Measurements from ENCODE around the gene MAN1C1.

MAN1C1 gene

DNA sequence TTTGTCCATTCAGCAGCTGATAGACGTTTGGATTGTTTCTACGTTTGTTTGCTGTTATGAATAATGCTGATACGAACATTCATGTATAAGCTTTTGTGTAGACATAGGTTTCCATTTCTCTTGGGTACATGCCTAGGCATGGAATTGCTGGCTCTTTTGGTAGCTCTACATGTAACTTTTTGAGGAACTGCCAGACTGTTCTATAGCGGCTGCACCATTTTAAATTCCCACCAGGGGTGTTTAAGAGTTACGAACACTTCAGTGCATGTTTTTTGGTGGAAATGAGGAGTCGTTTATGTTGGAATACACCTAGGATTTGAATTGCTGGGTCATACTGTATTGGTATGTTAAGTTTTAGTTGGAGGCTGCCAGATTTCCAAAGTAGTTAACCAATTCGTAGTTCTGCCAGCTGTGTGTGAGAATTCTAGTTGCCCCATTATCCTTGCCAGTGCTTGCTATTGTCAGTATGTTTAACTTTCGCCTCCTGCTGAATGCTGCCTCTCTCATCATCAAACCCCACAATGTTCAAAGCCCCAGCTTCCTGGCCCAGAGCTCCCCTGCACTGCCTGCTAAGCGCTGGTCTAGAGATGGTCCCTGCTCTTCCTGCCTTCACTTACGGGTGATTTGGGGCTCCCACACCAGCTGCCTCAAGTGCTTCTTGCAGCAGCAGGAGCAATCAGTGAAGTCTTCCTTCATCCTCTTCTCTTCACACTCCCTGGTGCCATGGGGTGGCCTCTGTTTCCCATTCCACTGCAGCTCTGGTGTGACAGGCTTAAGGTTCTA lies 81.0 kb downstream of the MAN1C1 start:
- TF ChIP-seq TOX (CRISPR knock-in tag; IDR thresholded peaks at IDR 0.05; ENCODE audit: borderline replicate concordance) (no peak), BACH2 (CRISPR knock-in tag; IDR thresholded peaks at IDR 0.05; ENCODE audit: borderline replicate concordance) (no peak), ISL1 (CRISPR knock-in tag; IDR thresholded peaks at IDR 0.05) (no peak), SNAI2 (CRISPR knock-in tag; IDR thresholded peaks at IDR 0.05) (no peak), CSDC2 (CRISPR knock-in tag; IDR thresholded peaks at IDR 0.05) (no peak), PPARA (CRISPR knock-in tag; IDR thresholded peaks at IDR 0.05; ENCODE audit: borderline replicate concordance) (no peak), ZC3H10 (CRISPR knock-in tag; IDR thresholded peaks at IDR 0.05) (no peak), ZNF70 (CRISPR knock-in tag; IDR thresholded peaks at IDR 0.05) (no peak), ZNF8 (CRISPR knock-in tag; IDR thresholded peaks at IDR 0.05) (no peak), GLIS3 (CRISPR knock-in tag; IDR thresholded peaks at IDR 0.05) (no peak), ZNF565 (CRISPR knock-in tag; conservative IDR thresholded peaks at IDR 0.05; ENCODE audit: low read depth) (no peak), OSR1 (CRISPR knock-in tag; IDR thresholded peaks at IDR 0.05) (no peak), ESRRG (CRISPR knock-in tag; IDR thresholded peaks at IDR 0.05) (no peak), ZFP3 (CRISPR knock-in tag; IDR thresholded peaks at IDR 0.05) (no peak), ZFP30 (CRISPR knock-in tag; IDR thresholded peaks at IDR 0.05) (no peak)
- TF ChIP-seq, protein P1, sequence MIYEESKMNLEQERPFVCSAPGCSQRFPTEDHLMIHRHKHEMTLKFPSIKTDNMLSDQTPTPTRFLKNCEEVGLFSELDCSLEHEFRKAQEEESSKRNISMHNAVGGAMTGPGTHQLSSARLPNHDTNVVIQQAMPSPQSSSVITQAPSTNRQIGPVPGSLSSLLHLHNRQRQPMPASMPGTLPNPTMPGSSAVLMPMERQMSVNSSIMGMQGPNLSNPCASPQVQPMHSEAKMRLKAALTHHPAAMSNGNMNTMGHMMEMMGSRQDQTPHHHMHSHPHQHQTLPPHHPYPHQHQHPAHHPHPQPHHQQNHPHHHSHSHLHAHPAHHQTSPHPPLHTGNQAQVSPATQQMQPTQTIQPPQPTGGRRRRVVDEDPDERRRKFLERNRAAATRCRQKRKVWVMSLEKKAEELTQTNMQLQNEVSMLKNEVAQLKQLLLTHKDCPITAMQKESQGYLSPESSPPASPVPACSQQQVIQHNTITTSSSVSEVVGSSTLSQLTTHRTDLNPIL (CRISPR knock-in tag; IDR thresholded peaks at IDR 0.05; ENCODE audit: low read depth) = no peak
- TF ChIP-seq, protein P2, sequence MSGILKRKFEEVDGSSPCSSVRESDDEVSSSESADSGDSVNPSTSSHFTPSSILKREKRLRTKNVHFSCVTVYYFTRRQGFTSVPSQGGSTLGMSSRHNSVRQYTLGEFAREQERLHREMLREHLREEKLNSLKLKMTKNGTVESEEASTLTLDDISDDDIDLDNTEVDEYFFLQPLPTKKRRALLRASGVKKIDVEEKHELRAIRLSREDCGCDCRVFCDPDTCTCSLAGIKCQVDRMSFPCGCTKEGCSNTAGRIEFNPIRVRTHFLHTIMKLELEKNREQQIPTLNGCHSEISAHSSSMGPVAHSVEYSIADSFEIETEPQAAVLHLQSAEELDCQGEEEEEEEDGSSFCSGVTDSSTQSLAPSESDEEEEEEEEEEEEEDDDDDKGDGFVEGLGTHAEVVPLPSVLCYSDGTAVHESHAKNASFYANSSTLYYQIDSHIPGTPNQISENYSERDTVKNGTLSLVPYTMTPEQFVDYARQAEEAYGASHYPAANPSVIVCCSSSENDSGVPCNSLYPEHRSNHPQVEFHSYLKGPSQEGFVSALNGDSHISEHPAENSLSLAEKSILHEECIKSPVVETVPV (CRISPR knock-in tag; IDR thresholded peaks at IDR 0.05) = no peak
- TF ChIP-seq, protein P3, sequence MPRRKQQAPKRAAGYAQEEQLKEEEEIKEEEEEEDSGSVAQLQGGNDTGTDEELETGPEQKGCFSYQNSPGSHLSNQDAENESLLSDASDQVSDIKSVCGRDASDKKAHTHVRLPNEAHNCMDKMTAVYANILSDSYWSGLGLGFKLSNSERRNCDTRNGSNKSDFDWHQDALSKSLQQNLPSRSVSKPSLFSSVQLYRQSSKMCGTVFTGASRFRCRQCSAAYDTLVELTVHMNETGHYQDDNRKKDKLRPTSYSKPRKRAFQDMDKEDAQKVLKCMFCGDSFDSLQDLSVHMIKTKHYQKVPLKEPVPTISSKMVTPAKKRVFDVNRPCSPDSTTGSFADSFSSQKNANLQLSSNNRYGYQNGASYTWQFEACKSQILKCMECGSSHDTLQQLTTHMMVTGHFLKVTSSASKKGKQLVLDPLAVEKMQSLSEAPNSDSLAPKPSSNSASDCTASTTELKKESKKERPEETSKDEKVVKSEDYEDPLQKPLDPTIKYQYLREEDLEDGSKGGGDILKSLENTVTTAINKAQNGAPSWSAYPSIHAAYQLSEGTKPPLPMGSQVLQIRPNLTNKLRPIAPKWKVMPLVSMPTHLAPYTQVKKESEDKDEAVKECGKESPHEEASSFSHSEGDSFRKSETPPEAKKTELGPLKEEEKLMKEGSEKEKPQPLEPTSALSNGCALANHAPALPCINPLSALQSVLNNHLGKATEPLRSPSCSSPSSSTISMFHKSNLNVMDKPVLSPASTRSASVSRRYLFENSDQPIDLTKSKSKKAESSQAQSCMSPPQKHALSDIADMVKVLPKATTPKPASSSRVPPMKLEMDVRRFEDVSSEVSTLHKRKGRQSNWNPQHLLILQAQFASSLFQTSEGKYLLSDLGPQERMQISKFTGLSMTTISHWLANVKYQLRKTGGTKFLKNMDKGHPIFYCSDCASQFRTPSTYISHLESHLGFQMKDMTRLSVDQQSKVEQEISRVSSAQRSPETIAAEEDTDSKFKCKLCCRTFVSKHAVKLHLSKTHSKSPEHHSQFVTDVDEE (CRISPR knock-in tag; IDR thresholded peaks at IDR 0.05) = no peak
- no peak for ATAC-seq

DNA sequence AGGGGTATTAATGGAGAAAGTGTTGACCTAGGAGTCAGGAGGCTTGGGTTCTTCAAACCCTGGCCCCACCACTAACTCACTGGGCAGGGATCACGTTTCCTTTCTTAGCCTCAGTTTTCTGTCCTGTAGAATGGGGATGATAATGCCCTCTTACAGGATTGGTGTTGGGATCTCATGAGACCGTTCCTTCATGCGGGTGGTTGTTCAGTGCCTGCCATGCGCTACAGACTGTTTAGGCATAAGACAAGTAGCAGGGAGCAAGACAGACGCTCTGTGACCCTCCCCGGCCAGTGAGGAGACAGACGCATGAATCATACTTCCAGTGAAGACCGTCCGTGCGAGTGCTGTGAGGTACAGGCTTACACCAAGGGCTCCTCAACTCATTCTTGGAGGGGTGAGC lies 81.7 kb downstream of the MAN1C1 start:
- no peak for ATAC-seq

More for the DNA sequence above, 81.7 kb downstream of the MAN1C1 start:
- TF ChIP-seq RARB (CRISPR knock-in tag; IDR thresholded peaks at IDR 0.05) = no peak
- TF ChIP-seq, protein P4, sequence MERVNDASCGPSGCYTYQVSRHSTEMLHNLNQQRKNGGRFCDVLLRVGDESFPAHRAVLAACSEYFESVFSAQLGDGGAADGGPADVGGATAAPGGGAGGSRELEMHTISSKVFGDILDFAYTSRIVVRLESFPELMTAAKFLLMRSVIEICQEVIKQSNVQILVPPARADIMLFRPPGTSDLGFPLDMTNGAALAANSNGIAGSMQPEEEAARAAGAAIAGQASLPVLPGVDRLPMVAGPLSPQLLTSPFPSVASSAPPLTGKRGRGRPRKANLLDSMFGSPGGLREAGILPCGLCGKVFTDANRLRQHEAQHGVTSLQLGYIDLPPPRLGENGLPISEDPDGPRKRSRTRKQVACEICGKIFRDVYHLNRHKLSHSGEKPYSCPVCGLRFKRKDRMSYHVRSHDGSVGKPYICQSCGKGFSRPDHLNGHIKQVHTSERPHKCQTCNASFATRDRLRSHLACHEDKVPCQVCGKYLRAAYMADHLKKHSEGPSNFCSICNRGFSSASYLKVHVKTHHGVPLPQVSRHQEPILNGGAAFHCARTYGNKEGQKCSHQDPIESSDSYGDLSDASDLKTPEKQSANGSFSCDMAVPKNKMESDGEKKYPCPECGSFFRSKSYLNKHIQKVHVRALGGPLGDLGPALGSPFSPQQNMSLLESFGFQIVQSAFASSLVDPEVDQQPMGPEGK (CRISPR knock-in tag; IDR thresholded peaks at IDR 0.05; ENCODE audit: borderline replicate concordance) = no peak
- TF ChIP-seq, protein P5, sequence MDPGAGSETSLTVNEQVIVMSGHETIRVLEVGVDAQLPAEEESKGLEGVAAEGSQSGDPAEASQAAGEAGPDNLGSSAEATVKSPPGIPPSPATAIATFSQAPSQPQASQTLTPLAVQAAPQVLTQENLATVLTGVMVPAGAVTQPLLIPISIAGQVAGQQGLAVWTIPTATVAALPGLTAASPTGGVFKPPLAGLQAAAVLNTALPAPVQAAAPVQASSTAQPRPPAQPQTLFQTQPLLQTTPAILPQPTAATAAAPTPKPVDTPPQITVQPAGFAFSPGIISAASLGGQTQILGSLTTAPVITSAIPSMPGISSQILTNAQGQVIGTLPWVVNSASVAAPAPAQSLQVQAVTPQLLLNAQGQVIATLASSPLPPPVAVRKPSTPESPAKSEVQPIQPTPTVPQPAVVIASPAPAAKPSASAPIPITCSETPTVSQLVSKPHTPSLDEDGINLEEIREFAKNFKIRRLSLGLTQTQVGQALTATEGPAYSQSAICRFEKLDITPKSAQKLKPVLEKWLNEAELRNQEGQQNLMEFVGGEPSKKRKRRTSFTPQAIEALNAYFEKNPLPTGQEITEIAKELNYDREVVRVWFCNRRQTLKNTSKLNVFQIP (CRISPR knock-in tag; IDR thresholded peaks at IDR 0.05; ENCODE audit: borderline replicate concordance, low read depth) = no peak
- TF ChIP-seq OSR1 (CRISPR knock-in tag; IDR thresholded peaks at IDR 0.05) = no peak
- TF ChIP-seq, protein P3 (CRISPR knock-in tag; IDR thresholded peaks at IDR 0.05) = no peak
- TF ChIP-seq, protein P1 (CRISPR knock-in tag; IDR thresholded peaks at IDR 0.05; ENCODE audit: low read depth) = no peak
- no peak for TF ChIP-seq ZFP30 (CRISPR knock-in tag; IDR thresholded peaks at IDR 0.05)
- TF ChIP-seq ZC3H10 (CRISPR knock-in tag; IDR thresholded peaks at IDR 0.05) = no peak
- TF ChIP-seq CSDC2 (CRISPR knock-in tag; IDR thresholded peaks at IDR 0.05) = no peak
- TF ChIP-seq PPARA (CRISPR knock-in tag; IDR thresholded peaks at IDR 0.05; ENCODE audit: borderline replicate concordance) = no peak
- no peak for TF ChIP-seq TOX (CRISPR knock-in tag; IDR thresholded peaks at IDR 0.05; ENCODE audit: borderline replicate concordance)
- TF ChIP-seq BACH2 (CRISPR knock-in tag; IDR thresholded peaks at IDR 0.05; ENCODE audit: borderline replicate concordance) = no peak
- TF ChIP-seq ZFP3 (CRISPR knock-in tag; IDR thresholded peaks at IDR 0.05) = no peak
- no peak for TF ChIP-seq GLIS3 (CRISPR knock-in tag; IDR thresholded peaks at IDR 0.05)
- TF ChIP-seq ZNF8 (CRISPR knock-in tag; IDR thresholded peaks at IDR 0.05) = no peak
- no peak for TF ChIP-seq ZNF565 (CRISPR knock-in tag; conservative IDR thresholded peaks at IDR 0.05; ENCODE audit: low read depth)
- TF ChIP-seq TCF4 (CRISPR knock-in tag; IDR thresholded peaks at IDR 0.05; ENCODE audit: borderline replicate concordance) = no peak

Data from SK-N-SH treated with all-trans-retinoic acid at 6 μM for 48 hours (cell line).